Inferior parietal cortex (tissue), 1 donor: ENCODE data around the gene FZD10.

ENCODE experiments used
- DNase-seq: peaks from one replicate; pipeline ENCODE4 v3.0.0-alpha.2; 2016; ENCODE audit errors: extremely low spot score

Gene FZD10

GRCh38 chr12:130131801-130132200, 30.5 kb upstream of the FZD10 start:
- no peak for DNase-seq

GRCh38 chr12:130132831-130133511, 29.3 kb upstream of the FZD10 start:
- DNase-seq: no peak

- no peak for DNase-seq
These were observed 28.3 kb upstream of the FZD10 start for GRCh38 chr12:130133851-130134562.

- DNase-seq: no peak
These were observed 27.7 kb upstream of the FZD10 start for GRCh38 chr12:130134563-130134915.

GRCh38 chr12:130136509-130137039, 25.7 kb upstream of the FZD10 start:
- no peak for DNase-seq

GRCh38 chr12:130137040-130138018, 24.9 kb upstream of the FZD10 start:
- DNase-seq: no peak

- no peak for DNase-seq
These were observed 23.8 kb upstream of the FZD10 start for GRCh38 chr12:130138478-130138877.

GRCh38 chr12:130139567-130140421, 22.5 kb upstream of the FZD10 start:
- DNase-seq: no peak

- DNase-seq: no peak
These were observed 21.2 kb upstream of the FZD10 start for GRCh38 chr12:130141105-130141504.

GRCh38 chr12:130141901-130142683, 20.2 kb upstream of the FZD10 start:
- no peak for DNase-seq

GRCh38 chr12:130142736-130143135, 19.5 kb upstream of the FZD10 start:
- no peak for DNase-seq

GRCh38 chr12:130143136-130143535, 19.1 kb upstream of the FZD10 start:
- DNase-seq: no peak

GRCh38 chr12:130144256-130144655, 18.0 kb upstream of the FZD10 start:
- DNase-seq: no peak

- DNase-seq: no peak
These were observed 16.5 kb upstream of the FZD10 start for GRCh38 chr12:130145731-130146130.

GRCh38 chr12:130146176-130146931, 15.9 kb upstream of the FZD10 start:
- no peak for DNase-seq

- DNase-seq: no peak
These were observed 14.2 kb upstream of the FZD10 start for GRCh38 chr12:130147875-130148596.

- DNase-seq: no peak
These were observed 10.4 kb upstream of the FZD10 start for GRCh38 chr12:130151846-130152245.

- DNase-seq: no peak
These were observed 9.9 kb upstream of the FZD10 start for GRCh38 chr12:130152386-130152785.

GRCh38 chr12:130153803-130154202, 8.5 kb upstream of the FZD10 start:
- DNase-seq: no peak
